IMR-90 (cell line): ENCODE measurements around the gene PRR29. TPM values are rescaled to one million over a fixed set of nuclear protein-coding genes. Genes with fewer than 3 reads are reported as not detected.

Source experiments
- ATAC-seq: fragments of 200-7000 bp; cut with Tn5 transposase; 2 replicates; pipeline ENCODE4 v1.9.1; 2020; ENCODE audit warnings: low read depth, mild to moderate bottlenecking, moderate library complexity
- BruUV-seq: library from RNA; stranded (reverse); fragments of 400-500 nt; replicated peaks from 2 replicates; lab custom pipeline; 2021; lab: Mats Ljungman, UMichigan
- CTCF ChIA-PET: fragments of 300-600 bp; formaldehyde crosslinking; extraction: SDS; loops from one replicate; lab custom pipeline; 2021; ENCODE audit warnings: antibody characterized with exemption; lab: Yijun Ruan, JAX
- POLR2A ChIA-PET: fragments of 300-600 bp; sonication (Branson Sonifier 250); formaldehyde crosslinking; loops from one replicate; lab custom pipeline; 2022; ENCODE audit warnings: antibody characterized with exemption; ENCODE audit not compliant: unreplicated experiment; lab: Charles Lee
- DNase-seq: peaks from one replicate; pipeline ENCODE4 v3.0.0; 2013
- H2AFZ ChIP-seq: replicated peaks from 2 replicates; pipeline ENCODE3; 2013; ENCODE audit warnings: low read length, mild to moderate bottlenecking; ENCODE audit not compliant: poor library complexity
- H2AK5ac ChIP-seq: 2 replicates; pipeline ENCODE4 v1.6.1; 2013; ENCODE audit warnings: low read depth, low read length, inconsistent platforms
- H2AK9ac ChIP-seq: replicated peaks from 2 replicates; pipeline ENCODE3; 2013; ENCODE audit warnings: mild to moderate bottlenecking, low read depth, low read length, moderate library complexity; ENCODE audit not compliant: poor library complexity
- H2BK120ac ChIP-seq: 2 replicates; pipeline ENCODE4 v1.6.1; 2013; ENCODE audit warnings: low read depth, low read length, inconsistent platforms
- H2BK15ac ChIP-seq: 3 replicates; pipeline ENCODE4 v1.6.1; 2013; ENCODE audit warnings: low read depth, low read length, inconsistent platforms
- H2BK20ac ChIP-seq: 2 replicates; pipeline ENCODE4 v1.6.1; 2013; ENCODE audit warnings: low read depth, mild to moderate bottlenecking, inconsistent platforms, low read length, moderate library complexity
- H2BK5ac ChIP-seq: 2 replicates; pipeline ENCODE4 v1.6.1; 2013; ENCODE audit warnings: mild to moderate bottlenecking, low read depth, low read length, inconsistent platforms; ENCODE audit not compliant: poor library complexity, severe bottlenecking
- H3K14ac ChIP-seq: replicated peaks from 2 replicates; pipeline ENCODE4 v1.6.1; 2013; ENCODE audit warnings: low read depth, low read length, inconsistent platforms
- H3K18ac ChIP-seq: 2 replicates; pipeline ENCODE4 v1.6.1; 2013; ENCODE audit warnings: low read depth, low read length, control low read depth
- H3K23ac ChIP-seq: 2 replicates; pipeline ENCODE4 v1.6.1; 2013; ENCODE audit warnings: low read depth, low read length, inconsistent platforms
- H3K27ac ChIP-seq: 2 replicates; pipeline ENCODE4 v1.5.1; 2013; ENCODE audit warnings: mild to moderate bottlenecking, control low read depth, low read length; ENCODE audit not compliant: insufficient read depth
- H3K27me3 ChIP-seq: 2 replicates; pipeline ENCODE4 v1.6.1; 2013; ENCODE audit warnings: low read length; ENCODE audit not compliant: control insufficient read depth, insufficient read depth
- H3K36me3 ChIP-seq: 2 replicates; pipeline ENCODE4 v1.6.1; 2013; ENCODE audit warnings: low read length, mixed read lengths; ENCODE audit not compliant: control insufficient read depth, insufficient read depth
- H3K4ac ChIP-seq: 2 replicates; pipeline ENCODE4 v1.6.1; 2013; ENCODE audit warnings: low read depth, low read length, inconsistent platforms
- H3K4me1 ChIP-seq: 2 replicates; pipeline ENCODE4 v1.6.1; 2013; ENCODE audit warnings: low read length, mixed read lengths; ENCODE audit not compliant: control insufficient read depth, insufficient read depth
- H3K4me2 ChIP-seq: 2 replicates; pipeline ENCODE4 v1.6.1; 2013; ENCODE audit warnings: low read depth, mild to moderate bottlenecking, control low read depth, low read length, moderate library complexity
- H3K4me3 ChIP-seq: 2 replicates; pipeline ENCODE4 v1.5.1; 2013; ENCODE audit warnings: low read depth, mild to moderate bottlenecking, control low read depth, low read length, moderate library complexity; ENCODE audit not compliant: insufficient read depth
- H3K56ac ChIP-seq: 2 replicates; pipeline ENCODE4 v1.6.1; 2013; ENCODE audit warnings: low read length, inconsistent platforms; ENCODE audit not compliant: insufficient read depth; ENCODE audit errors: extremely low read depth
- H3K79me1 ChIP-seq, 2 experiments: 2 replicates each; pipeline ENCODE4 v1.6.1; 2013; ENCODE audit warnings: low read length in 2 of 2, inconsistent platforms in 1 of 2, low read depth in 1 of 2
- H3K9ac ChIP-seq: 2 replicates; pipeline ENCODE4 v1.6.1; 2013; ENCODE audit warnings: low read depth, low read length, control low read depth
- H3K9me1 ChIP-seq: 2 replicates; pipeline ENCODE4 v1.6.1; 2013; ENCODE audit warnings: low read length, inconsistent platforms; ENCODE audit not compliant: insufficient read depth
- H3K9me3 ChIP-seq: 2 replicates; pipeline ENCODE4 v1.6.1; 2013; ENCODE audit warnings: low read length; ENCODE audit not compliant: control insufficient read depth, insufficient read depth
- H4K20me1 ChIP-seq: 2 replicates; pipeline ENCODE4 v1.6.1; 2013; ENCODE audit warnings: low read length, inconsistent platforms; ENCODE audit not compliant: insufficient read depth
- H4K5ac ChIP-seq: 2 replicates; pipeline ENCODE4 v1.6.1; 2013; ENCODE audit warnings: mild to moderate bottlenecking, low read depth, low read length, control low read depth
- H4K8ac ChIP-seq, 2 experiments: 2 replicates each; pipeline ENCODE4 v1.6.1; 2013; ENCODE audit warnings: low read depth in 2 of 2, low read length in 2 of 2, control low read depth in 1 of 2, inconsistent platforms in 1 of 2
- H4K91ac ChIP-seq: 2 replicates; pipeline ENCODE4 v1.6.1; 2013; ENCODE audit warnings: low read depth, low read length, inconsistent platforms; ENCODE audit not compliant: insufficient read depth
- CEBPB ChIP-seq: IDR thresholded peaks from 2 replicates; pipeline ENCODE4 v1.6.1; 2012; ENCODE audit warnings: low read depth, low read length, improper control_type of control experiment
- CHD1 ChIP-seq: IDR thresholded peaks from 2 replicates; pipeline ENCODE4 v1.6.1; 2012; ENCODE audit warnings: low read depth, low read length, improper control_type of control experiment
- CTCF ChIP-seq: conservative IDR thresholded peaks from 2 replicates; pipeline ENCODE4 v1.5.1; 2012; ENCODE audit warnings: mild to moderate bottlenecking, low read depth, low read length, improper control_type of control experiment
- FOS ChIP-seq: fragments of 150-350 bp; IDR thresholded peaks from 2 replicates; pipeline ENCODE4 v1.6.1; 2016; ENCODE audit warnings: low read depth, low read length
- MAFK ChIP-seq: IDR thresholded peaks from 2 replicates; pipeline ENCODE4 v1.6.1; 2012; ENCODE audit warnings: low read depth, low read length, improper control_type of control experiment
- RAD21 ChIP-seq: IDR thresholded peaks from 2 replicates; pipeline ENCODE4 v1.6.1; 2012; ENCODE audit warnings: low read length, improper control_type of control experiment
- SMC3 ChIP-seq: fragments of 150-350 bp; IDR thresholded peaks from 2 replicates; pipeline ENCODE4 v1.6.1; 2016; ENCODE audit warnings: low read depth, mild to moderate bottlenecking, antibody characterized with exemption, low read length, moderate library complexity
- WGBS, 2 experiments: methylation state at CpG; one replicate each; pipeline versions ENCODE4 v1.1.5 to v1.1.7; 2013; ENCODE audit warnings: missing lambda C conversion rate in 2 of 2; ENCODE audit not compliant: insufficient read length in 1 of 2; ENCODE audit errors: extremely low coverage in 2 of 2; 5-methylcytosine and 5-hydroxymethylcytosine counted together
- dilution Hi-C: fragments of 300-500 bp; cut with HindIII; formaldehyde crosslinking; loops from one replicate; pipeline ENCODE4 v1.14.3; 2018; ENCODE audit warnings: low sequenced_read_pairs; ENCODE audit not compliant: unreplicated experiment
- in situ Hi-C: fragments of 300-500 bp; cut with MboI; formaldehyde crosslinking; loops from 3 replicates; pipeline ENCODE4 v1.14.3; 2019; ENCODE audit warnings: low sequenced_read_pairs, inconsistent platforms, mixed read lengths
- intact Hi-C: fragments of 100-400 bp; cut with micrococcal nuclease; formaldehyde crosslinking; loops from 2 replicates; pipeline ENCODE4 v1.10.0; 2022
- polyA plus RNA-seq, 3 experiments: library from polyadenylated mRNA; depleted of rRNA; stranded (reverse); fragments of >200 nt; gene quantifications; 2 replicates each; pipeline ENCODE4 v1.2.3, GENCODE V29; 2012; ENCODE audit warnings: low replicate concordance in 1 of 3
- total RNA-seq: library from RNA; depleted of rRNA; stranded (reverse); fragments of >200 nt; gene quantifications from 2 replicates; pipeline ENCODE4 v1.2.3, GENCODE V29; 2012

The PRR29 gene
- total and polyA plus RNA-seq, 2 of the 4 experiments (the other 2 are of a cell fraction), result under 0.01 to 0.17 TPM

- TF ChIP-seq SMC3, result peak; percentile 72
Observed at GRCh38 chr17:64025732-64026294, 27.7 kb downstream of the PRR29 start (continued).

- H2BK15ac ChIP-seq, result no peak overlapping the region
- dilution Hi-C loops, result no loop called here
- ChIA-PET POLR2A (no interaction called here), CTCF (interaction anchor here (0.7 to 4.1 kb wide), 16 partner anchors 9 to 253 kb away, joined by 3 to 74 read pairs (median 4); partner anchors contain the start of genes ERN1 and ICAM2)
- no peak overlapping the region for H4K5ac ChIP-seq
- in situ Hi-C loops, result loop anchor here (10.0 kb wide), 2 partner anchors 114 to 256 kb away; partner anchors contain the start of genes CSHL1 and GH1
- no peak overlapping the region for H3K4me2 ChIP-seq
- H3K27me3 ChIP-seq, result no peaks in the 10 kb centered on the region
- H2AK5ac ChIP-seq, result no peak overlapping the region
- H3K14ac ChIP-seq, result no peak overlapping the region
- H3K18ac ChIP-seq, result no peak overlapping the region
- intact Hi-C loops, result loop anchor here (1.0 kb wide), 2 partner anchors 104 to 253 kb away; no protein-coding TSS in a partner anchor
- no peak overlapping the region for H4K91ac ChIP-seq
- H3K4ac ChIP-seq, result no peak overlapping the region
- no peak overlapping the region for H3K56ac ChIP-seq
- no peak overlapping the region for H3K23ac ChIP-seq
- no peak overlapping the region for H2AFZ ChIP-seq
- TF ChIP-seq CTCF (peak; percentile 72), SMC3 (peak; percentile 92), RAD21 (peak; percentile 76), FOS (no peak), CEBPB (no peak), CHD1 (no peak), MAFK (no peak)
- no peaks in the 10 kb centered on the region for H3K79me1 ChIP-seq
- ATAC-seq (peak; percentile 81), DNase-seq (peak; percentile 67)
- 0 out of 2 replicates have a peak, but pooled peaks cover 2% of the 10 kb centered on the region for H3K4me1 ChIP-seq
- no peaks in the 10 kb centered on the region for H3K9me3 ChIP-seq
- H3K36me3 ChIP-seq, result no peaks in the 10 kb centered on the region
- H3K9me1 ChIP-seq, result no peaks in the 10 kb centered on the region
- no peak overlapping the region for H4K8ac ChIP-seq
- H2BK5ac ChIP-seq, result no peak overlapping the region
- no peak overlapping the region for H2AK9ac ChIP-seq
- H3K27ac ChIP-seq, result no peak overlapping the region
- H4K20me1 ChIP-seq, result no peaks in the 10 kb centered on the region
- H2BK20ac ChIP-seq, result no peak overlapping the region
- no CpG with 5 or more reads among the region's 3 CpGs for WGBS, 2 experiments
- no peak overlapping the region for H3K4me3 ChIP-seq
- H2BK120ac ChIP-seq, result no peak overlapping the region
- no peak overlapping the region for H3K9ac ChIP-seq
- no TSS peak for BruUV-seq
Observed at GRCh38 chr17:64028874-64029464, 30.8 kb downstream of the PRR29 start.
